GM19372 (cell line): Measurements from ENCODE around the gene ARID1A.
"Not testable (repeated sequence)": the region's sequence is repeated elsewhere in the genome, so short reads cannot be mapped to it uniquely, and the experiment has no call there.

Experiments
- ATAC-seq: cut with Tn5 transposase; IDR thresholded peaks from one replicate; pipeline ENCODE4 v1.9.1; 2021; ENCODE audit warnings: mild to moderate bottlenecking, low read depth, moderate library complexity; ENCODE audit not compliant: unreplicated experiment

The ARID1A gene

GRCh38 chr1:26725904-26726303 is 30.1 kb downstream of the ARID1A start:
- ATAC-seq, result not testable (repeated sequence)

- no peak for ATAC-seq
Observed at GRCh38 chr1:26726784-26727183, 31.0 kb downstream of the ARID1A start.

GRCh38 chr1:26727476-26727875 is 31.7 kb downstream of the ARID1A start:
- ATAC-seq, result no peak

- no peak for ATAC-seq
Observed at GRCh38 chr1:26728645-26729044, 32.8 kb downstream of the ARID1A start.

GRCh38 chr1:26729633-26730032 is 33.8 kb downstream of the ARID1A start:
- no peak for ATAC-seq

- ATAC-seq, result no peak
Observed at GRCh38 chr1:26730695-26731094, 34.9 kb downstream of the ARID1A start.

- ATAC-seq, result no peak
Observed at GRCh38 chr1:26731233-26731902, 35.6 kb downstream of the ARID1A start.

- ATAC-seq, result no peak
Observed at GRCh38 chr1:26733392-26733791, 37.6 kb downstream of the ARID1A start.

- ATAC-seq, result no peak
Observed at GRCh38 chr1:26733982-26734381, 38.2 kb downstream of the ARID1A start.

- no peak for ATAC-seq
Observed at GRCh38 chr1:26734501-26735058, 38.8 kb downstream of the ARID1A start.

- ATAC-seq, result no peak
Observed at GRCh38 chr1:26739329-26739914, 43.6 kb downstream of the ARID1A start.

GRCh38 chr1:26740023-26740634 is 44.3 kb downstream of the ARID1A start:
- ATAC-seq, result no peak

- ATAC-seq, result no peak
Observed at GRCh38 chr1:26740952-26741351, 45.1 kb downstream of the ARID1A start.

GRCh38 chr1:26743426-26744059 is 47.7 kb downstream of the ARID1A start:
- no peak for ATAC-seq

- peak; percentile 98 for ATAC-seq
Observed at GRCh38 chr1:26744075-26744959, 48.5 kb downstream of the ARID1A start.

GRCh38 chr1:26745191-26745590 is 49.4 kb downstream of the ARID1A start:
- no peak for ATAC-seq

GRCh38 chr1:26747048-26747447 is 51.2 kb downstream of the ARID1A start:
- no peak for ATAC-seq

- ATAC-seq, result no peak
Observed at GRCh38 chr1:26748351-26748750, 52.5 kb downstream of the ARID1A start.

GRCh38 chr1:26749458-26749857 is 53.6 kb downstream of the ARID1A start:
- no peak for ATAC-seq

- no peak for ATAC-seq
Observed at GRCh38 chr1:26750428-26750827, 54.6 kb downstream of the ARID1A start.
